Occipital lobe (tissue), 2 donors: ENCODE results near the gene GATA5. TPM values are rescaled to one million over a fixed set of nuclear protein-coding genes. Genes with fewer than 3 reads are reported as not detected.

ENCODE experiments used
- DNase-seq: peaks from one replicate; lab custom pipeline; 2025; lab: John Stamatoyannopoulos, UW
- total RNA-seq: library from RNA; depleted of rRNA; stranded (reverse); fragments of >200 nt; gene quantifications from one replicate; pipeline ENCODE4 v1.2.3, GENCODE V29; 2014

Gene GATA5
- 0.16 TPM for total RNA-seq

DNA sequence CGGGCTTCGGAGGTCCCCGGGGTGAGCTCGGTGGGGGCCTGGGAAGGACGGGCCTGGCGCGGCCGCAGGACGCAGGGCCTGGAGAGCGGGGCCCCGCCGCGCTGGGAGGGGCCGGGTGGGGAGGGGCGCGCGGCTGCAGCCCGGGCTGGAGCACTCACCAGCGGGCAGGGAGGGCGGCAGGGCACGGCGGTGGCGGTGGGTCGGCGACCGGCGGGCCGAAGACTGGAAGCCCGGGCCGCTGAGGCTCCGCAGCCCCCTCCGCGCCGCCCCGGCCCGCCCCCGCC, at the start of gene GATA5:
TSS of gene GATA5 (minus strand) at position 224 of the 284 bp plus-strand sequence. CDS start 474 bp downstream, outside the sequence.
- no peak for DNase-seq

GRCh38 chr20:62525014-62525413, 49.2 kb upstream of the GATA5 start:
- no peak for DNase-seq

GRCh38 chr20:62524505-62524911, 48.7 kb upstream of the GATA5 start:
- no peak for DNase-seq

GRCh38 chr20:62523473-62524203, 47.8 kb upstream of the GATA5 start:
- no peak for DNase-seq

DNA sequence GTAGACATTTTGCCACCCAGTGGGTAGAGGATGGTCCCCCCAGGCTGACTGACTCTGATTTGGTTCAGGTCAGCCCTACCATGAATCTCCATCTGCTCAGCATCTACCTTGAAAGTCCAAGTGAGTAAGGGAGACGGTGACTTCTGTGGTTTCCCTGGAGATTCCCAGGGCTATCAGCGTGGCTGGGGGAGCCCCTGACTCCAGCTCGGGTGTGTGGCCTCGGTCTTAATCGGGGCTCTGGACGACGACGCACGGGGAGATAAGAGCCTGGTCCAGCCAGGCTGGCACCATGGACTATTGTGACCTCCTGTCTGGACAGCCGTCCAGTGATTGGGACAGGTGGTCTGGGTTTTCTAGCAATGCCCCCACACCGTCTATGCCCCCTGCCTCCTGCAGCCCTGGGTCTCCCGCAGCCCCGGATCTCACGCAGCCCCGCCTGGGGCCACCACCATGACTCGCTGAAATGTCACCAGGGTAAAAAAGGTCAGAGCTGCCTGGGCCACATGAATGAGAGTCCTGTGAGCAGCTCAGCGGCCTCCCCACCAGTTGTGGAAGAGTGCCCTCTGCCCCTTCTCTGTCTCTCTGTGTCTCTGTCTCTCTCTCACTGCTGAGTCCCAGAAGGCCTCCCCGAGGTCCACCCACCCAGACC, 47.1 kb upstream of the GATA5 start:
- DNase-seq = no peak

DNA sequence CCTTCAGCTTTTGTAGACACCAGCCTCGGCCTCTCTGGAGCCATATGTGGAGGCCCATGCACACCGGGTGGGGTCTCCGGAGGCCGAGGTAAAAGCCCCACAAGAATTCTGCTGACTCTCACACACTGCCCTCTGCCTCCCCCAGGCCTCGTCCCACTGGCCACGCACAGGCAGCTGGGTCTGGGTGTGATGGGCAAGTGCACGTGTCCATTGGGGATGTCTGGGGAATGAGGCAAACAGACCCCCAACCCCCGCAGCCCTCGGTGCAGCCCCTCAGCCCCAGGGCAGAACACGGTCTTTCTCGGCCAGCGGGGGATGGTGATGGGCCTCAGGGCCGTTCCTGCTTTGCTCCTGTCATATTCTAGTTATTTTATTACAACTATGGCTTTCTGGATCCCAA, 44.0 kb upstream of the GATA5 start:
- no peak for DNase-seq

GRCh38 chr20:62518911-62519310, 43.1 kb upstream of the GATA5 start:
- no peak for DNase-seq

- no peak for DNase-seq
These were observed 42.3 kb upstream of the GATA5 start for GRCh38 chr20:62517901-62518610.

DNA sequence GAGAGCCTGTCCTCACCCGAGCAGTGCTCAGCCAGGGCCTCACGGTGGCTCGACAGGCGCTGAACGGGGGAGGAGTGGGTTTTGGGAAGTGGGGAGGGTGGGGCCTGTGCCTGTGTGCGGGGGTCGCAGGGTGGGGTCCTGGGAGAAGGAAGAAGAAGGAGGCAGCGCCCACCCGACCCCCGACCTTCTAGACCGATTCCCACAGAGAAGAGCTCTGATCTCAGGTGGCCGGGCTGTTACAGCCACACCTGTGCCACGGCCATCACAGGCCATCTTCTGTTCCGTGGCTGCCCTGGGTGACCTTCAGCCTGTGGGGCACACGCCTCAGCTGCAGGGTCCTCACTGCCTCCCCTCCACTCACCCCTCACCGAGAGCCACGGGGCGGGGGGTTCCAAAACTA, 41.4 kb upstream of the GATA5 start:
- no peak for DNase-seq

GRCh38 chr20:62516338-62516737, 40.5 kb upstream of the GATA5 start:
- no peak for DNase-seq

- DNase-seq = no peak
These were observed 40.0 kb upstream of the GATA5 start for GRCh38 chr20:62515826-62516225.

GRCh38 chr20:62515280-62515679, 39.5 kb upstream of the GATA5 start:
- DNase-seq = no peak

GRCh38 chr20:62513991-62514390, 38.2 kb upstream of the GATA5 start:
- no peak for DNase-seq

GRCh38 chr20:62511915-62512610, 36.3 kb upstream of the GATA5 start:
- DNase-seq = no peak

DNA sequence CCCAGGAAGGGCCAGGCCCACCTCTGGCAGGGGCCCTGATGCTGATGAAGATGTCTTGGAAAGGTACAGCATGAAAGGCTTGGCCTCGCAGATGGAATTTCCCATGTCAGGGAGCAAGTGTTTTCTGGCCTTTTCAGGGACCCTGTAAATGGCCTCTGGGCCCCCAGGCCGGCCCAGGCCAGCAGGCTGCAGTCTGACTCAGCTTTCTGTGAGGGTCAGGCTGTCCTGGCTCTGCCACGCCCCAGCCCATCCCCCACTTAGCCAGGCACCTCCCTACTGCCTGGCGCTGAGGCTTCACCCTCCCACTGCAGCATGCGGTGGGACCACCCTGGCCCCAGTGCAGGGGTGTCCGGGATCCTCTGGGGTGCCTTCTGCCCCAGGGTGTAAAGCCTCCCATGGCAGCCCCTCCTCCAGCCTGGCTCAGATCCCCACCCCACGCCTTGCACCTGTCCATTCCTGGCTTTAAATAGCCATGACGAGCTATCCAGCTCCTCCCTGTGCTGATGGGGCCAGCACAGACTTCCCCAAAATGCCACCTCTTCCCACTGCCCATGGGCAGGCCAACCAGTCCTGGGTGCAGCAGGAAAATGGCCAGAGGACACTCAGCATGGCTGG, 35.6 kb upstream of the GATA5 start:
- no peak for DNase-seq

DNA sequence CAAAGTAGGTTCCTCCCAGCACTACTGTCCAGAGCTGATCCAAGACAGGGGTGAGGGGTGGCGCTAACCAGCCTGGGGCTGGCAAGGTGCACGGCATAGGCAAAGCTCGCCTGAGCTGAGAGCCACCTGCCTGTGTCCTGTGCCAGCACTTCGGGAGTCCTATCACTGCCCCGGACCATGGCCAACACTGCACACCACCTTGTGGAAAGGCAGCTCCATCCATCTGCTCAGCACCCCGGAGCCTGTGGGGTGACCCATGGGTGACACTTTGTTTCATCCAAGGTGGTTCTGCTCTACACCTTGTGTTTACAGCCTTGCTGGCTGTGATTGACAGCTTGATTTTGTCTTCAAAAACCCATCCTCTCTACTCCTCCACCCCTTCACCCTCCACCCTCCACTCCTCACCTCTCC, 32.9 kb upstream of the GATA5 start:
- no peak for DNase-seq

DNA sequence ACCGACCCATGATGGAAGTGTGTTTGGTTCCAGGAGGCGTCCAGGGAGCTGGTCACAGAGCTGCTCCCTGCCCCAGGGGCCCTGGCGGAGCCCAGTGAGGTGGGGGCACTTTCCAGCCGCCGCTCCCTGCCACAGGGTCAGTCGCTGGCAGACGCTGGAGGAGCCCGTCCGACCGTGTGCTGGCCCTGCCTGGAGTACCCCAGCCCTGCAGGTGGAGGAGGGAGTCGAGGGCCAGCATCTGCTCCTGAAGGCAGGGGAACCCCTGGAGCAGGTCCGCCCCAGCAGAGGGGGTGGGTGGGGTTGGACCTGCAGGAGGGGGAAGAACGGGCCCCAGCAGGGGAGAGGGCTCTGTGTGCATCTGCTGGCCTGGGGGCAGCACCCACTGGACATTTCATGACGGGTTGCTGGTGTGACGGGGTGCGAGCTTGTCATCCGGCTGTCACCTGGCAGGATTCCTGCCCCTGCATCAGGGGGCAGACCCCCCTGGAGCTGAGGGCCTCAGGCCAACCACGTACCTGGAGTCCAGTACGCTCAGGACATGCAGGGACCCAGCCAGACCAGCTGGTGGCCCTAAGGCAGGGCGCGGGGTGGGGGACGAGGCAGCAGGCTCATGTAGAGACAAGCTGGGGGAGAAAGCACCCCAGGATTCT, 32.3 kb upstream of the GATA5 start:
- no peak for DNase-seq

- DNase-seq = no peak
These were observed 31.5 kb upstream of the GATA5 start for GRCh38 chr20:62507323-62507722.

- no peak for DNase-seq
These were observed 31.0 kb upstream of the GATA5 start for GRCh38 chr20:62506791-62507190.

DNA sequence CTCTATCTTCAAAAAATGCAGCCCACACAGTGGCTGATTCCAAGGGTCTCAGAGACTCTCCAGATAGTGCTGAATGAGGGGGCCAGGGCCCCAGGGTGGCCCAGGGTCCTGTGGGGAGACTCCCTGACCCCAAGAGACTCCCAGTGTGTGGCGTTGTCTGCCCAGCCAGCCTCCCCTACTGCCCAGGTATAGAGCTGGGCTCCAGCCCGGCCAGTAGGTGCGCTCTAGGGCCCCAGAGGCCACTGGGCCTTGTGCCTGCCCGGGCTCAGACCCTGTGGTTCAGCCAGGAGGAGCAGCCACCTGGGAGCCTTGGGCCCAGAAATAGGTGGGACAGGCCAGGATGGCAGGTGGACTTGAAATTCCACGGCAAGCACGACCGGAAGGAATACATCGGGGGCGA, 30.3 kb upstream of the GATA5 start:
- DNase-seq = no peak

DNA sequence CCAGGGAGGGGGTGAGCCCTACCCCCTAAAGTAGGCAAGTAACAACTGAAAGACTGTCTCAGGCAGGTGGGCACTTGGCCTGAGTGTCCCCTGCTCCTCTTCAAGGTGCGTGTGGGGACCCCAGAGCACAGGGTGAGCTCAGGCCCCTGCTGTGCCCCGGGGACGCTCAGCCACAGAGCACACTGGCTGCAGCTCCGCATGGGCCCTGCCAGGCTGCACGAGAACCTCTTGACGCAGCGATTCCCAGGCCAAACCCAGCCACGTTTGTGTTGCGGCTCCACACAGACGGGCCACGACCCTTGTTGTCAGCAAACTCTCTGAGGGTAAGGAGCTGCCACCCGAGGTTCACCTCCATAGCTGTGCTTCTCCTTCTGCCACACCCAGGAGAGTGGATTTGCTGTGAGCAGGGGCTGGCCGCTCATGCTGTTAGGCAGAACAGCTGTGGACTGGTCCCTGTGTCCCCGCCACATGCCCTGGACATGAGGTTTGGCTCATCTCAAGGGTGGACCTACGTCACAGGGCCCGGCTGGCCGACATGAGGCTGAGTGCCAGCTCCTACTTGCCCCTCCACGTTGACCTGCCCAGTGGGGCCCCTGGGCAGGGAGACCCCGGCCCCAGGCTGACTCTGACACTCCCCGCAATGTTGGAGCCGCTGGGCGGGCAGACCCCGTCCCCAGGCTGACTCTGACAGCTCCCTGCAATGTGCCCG, 29.7 kb upstream of the GATA5 start:
- DNase-seq = no peak
